CD4-positive, alpha-beta T cell treated with Interleukin-4 for 1 hour (primary cell): ENCODE results near the gene AP4S1.
"Not testable (repeated sequence)": the region's sequence is repeated elsewhere in the genome, so short reads cannot be mapped to it uniquely, and the experiment has no call there.

ENCODE experiments used
- DNase-seq, 2 donors: peaks; one replicate each; pipeline ENCODE4 v3.0.0-alpha.2; 2020 to 2022

Gene AP4S1

GRCh38 chr14:31025367-31026076, at the start of gene AP4S1:
AP4S1 (plus strand) TSS chr14:31025649; CDS start chr14:31066197, 40,548 bp downstream.
- peak; percentile 47 to 60 for DNase-seq

- DNase-seq: no peak
Observed at GRCh38 chr14:30977752-30978151, 47.7 kb upstream of the AP4S1 start.

GRCh38 chr14:30980106-30980704, 45.2 kb upstream of the AP4S1 start:
- peak; percentile 42 to 77 for DNase-seq

GRCh38 chr14:30980980-30981379, 44.5 kb upstream of the AP4S1 start:
- DNase-seq: no peak

GRCh38 chr14:30982533-30982932, 42.9 kb upstream of the AP4S1 start:
- DNase-seq: no peak

GRCh38 chr14:30983858-30984257, 41.6 kb upstream of the AP4S1 start:
- no peak for DNase-seq

- DNase-seq: no peak
Observed at GRCh38 chr14:30985796-30986195, 39.7 kb upstream of the AP4S1 start.

GRCh38 chr14:30988509-30988908, 36.9 kb upstream of the AP4S1 start:
- DNase-seq: no peak

GRCh38 chr14:30990770-30991169, 34.7 kb upstream of the AP4S1 start:
- no peak for DNase-seq

GRCh38 chr14:30991408-30991807, 34.0 kb upstream of the AP4S1 start:
- DNase-seq: no peak

- no peak for DNase-seq
Observed at GRCh38 chr14:30993071-30993470, 32.4 kb upstream of the AP4S1 start.

GRCh38 chr14:30994681-30995620, 30.5 kb upstream of the AP4S1 start:
- DNase-seq: no peak

- no peak for DNase-seq
Observed at GRCh38 chr14:30995689-30996088, 29.8 kb upstream of the AP4S1 start.

- no peak for DNase-seq
Observed at GRCh38 chr14:30996892-30997659, 28.4 kb upstream of the AP4S1 start.

GRCh38 chr14:30998100-30998706, 27.2 kb upstream of the AP4S1 start:
- no peak for DNase-seq

- DNase-seq: no peak
Observed at GRCh38 chr14:30999038-30999773, 26.2 kb upstream of the AP4S1 start.

GRCh38 chr14:31000629-31001338, 24.7 kb upstream of the AP4S1 start:
- DNase-seq: no peak

- no peak for DNase-seq
Observed at GRCh38 chr14:31001339-31001658, 24.1 kb upstream of the AP4S1 start.

- no peak for DNase-seq
Observed at GRCh38 chr14:31003284-31003683, 22.2 kb upstream of the AP4S1 start.

- DNase-seq: not testable (repeated sequence)
Observed at GRCh38 chr14:31004007-31004406, 21.4 kb upstream of the AP4S1 start.

GRCh38 chr14:31006703-31007102, 18.7 kb upstream of the AP4S1 start:
- no peak for DNase-seq
